ENCODE measurements around the gene CSNK2B.
"Not testable (repeated sequence)": the region's sequence is repeated elsewhere in the genome, so short reads cannot be mapped to it uniquely, and the experiment has no call there.

CSNK2B gene

DNA sequence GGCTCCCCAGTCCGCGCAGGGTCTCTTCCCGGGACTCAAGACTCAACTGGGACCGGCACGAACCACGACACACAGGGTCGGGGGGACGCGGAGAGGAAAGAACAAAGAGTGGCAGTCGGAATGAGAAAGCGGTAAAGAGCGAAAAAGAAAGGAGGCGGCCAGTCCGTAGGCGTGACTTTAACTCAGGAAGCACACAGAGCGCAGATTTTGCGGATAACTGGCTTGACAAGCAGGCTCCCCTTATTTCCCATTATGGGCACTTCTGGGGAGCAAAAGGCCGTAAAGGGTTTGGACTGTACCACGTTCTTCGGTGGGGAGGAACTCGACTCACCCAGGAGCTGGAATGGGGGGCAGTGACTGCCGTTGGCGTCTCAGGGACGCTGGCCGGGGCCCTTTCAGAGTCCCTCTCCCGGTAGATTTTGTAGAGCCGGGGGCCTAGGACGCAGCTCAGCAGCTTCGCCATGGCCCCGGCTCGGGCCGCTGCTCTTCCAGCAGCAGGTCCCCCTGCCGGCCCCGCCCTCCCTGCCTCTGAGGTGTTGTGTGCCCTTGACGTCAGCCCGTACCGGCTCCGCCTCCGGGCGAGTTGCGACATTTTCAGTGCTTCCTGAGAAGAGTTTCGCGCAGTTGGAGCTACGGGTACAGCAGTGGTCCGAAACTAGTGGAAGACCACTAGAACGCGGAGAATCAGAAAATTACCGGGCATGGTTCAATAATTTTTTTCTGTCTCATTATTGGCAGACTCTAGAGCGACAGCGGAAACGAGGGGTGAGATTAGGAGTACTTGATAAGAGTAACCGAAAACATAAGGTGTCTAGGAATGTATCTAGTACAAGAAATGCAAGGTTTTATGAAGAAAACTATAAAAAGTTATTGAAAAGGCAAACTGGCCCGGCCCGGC is 37.2 kb downstream of the CSNK2B start, which contains the start of gene ABHD16A:
Gene ABHD16A, minus strand, starts transcription at position 506 of the 898 bp plus-strand sequence. Its CDS starts 43 bp downstream, at position 463.
- H3K27ac ChIP-seq: peak within 1 kb of the TSS; percentile 75
- TF ChIP-seq ZFX (IDR thresholded peaks at IDR 0.05): peak; percentile 42; the same call in 1 of the 2 replicates
- TF ChIP-seq, protein P1, sequence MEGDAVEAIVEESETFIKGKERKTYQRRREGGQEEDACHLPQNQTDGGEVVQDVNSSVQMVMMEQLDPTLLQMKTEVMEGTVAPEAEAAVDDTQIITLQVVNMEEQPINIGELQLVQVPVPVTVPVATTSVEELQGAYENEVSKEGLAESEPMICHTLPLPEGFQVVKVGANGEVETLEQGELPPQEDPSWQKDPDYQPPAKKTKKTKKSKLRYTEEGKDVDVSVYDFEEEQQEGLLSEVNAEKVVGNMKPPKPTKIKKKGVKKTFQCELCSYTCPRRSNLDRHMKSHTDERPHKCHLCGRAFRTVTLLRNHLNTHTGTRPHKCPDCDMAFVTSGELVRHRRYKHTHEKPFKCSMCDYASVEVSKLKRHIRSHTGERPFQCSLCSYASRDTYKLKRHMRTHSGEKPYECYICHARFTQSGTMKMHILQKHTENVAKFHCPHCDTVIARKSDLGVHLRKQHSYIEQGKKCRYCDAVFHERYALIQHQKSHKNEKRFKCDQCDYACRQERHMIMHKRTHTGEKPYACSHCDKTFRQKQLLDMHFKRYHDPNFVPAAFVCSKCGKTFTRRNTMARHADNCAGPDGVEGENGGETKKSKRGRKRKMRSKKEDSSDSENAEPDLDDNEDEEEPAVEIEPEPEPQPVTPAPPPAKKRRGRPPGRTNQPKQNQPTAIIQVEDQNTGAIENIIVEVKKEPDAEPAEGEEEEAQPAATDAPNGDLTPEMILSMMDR (conservative IDR thresholded peaks at IDR 0.05): no peak

DNA sequence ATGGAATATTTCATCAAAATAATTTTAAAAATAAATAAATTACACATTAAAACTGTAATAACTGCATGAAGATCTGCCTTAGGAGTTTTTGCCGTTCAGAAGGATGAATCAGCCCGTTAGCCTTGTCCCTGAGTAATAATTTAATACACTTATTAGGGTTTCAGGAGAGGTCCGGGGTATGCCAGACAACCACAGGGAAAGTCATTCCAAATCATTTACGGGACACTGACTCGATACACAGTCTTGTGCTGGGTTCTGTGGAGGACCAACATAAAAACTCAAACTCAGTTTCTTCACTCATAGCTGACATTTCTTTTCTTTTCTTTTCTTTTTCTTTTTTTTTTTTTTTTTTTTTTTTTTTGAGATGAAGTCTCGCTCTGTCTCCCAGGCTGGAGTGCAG is 40.1 kb downstream of the CSNK2B start:
- no peak for TF ChIP-seq ZFX (IDR thresholded peaks at IDR 0.05)
- TF ChIP-seq, protein P1 (conservative IDR thresholded peaks at IDR 0.05): no peak
- H3K27ac ChIP-seq: no peak overlapping the region

DNA sequence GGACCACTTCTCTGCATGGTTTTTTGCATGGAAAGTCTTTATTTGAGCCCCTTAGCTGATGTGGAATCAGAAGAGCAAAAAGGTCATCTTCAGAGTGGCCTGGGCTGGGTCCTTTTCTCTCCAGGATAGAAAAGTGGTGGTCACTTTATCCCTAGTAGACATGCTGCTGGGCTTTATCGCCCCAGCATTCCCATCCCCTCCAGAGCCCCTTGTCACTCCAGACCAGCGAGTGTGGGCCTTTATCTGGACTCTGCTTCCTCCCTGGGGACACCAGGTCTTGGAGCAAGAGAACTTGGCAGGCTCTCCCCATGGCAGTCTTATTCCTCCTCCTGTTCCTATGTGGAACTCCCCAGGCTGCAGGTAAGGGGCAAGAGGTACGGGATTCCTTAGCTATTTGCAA is 40.7 kb downstream of the CSNK2B start, which contains the start of gene LY6G6F:
Gene LY6G6F, plus strand, starts transcription at position 268 of the 400 bp plus-strand sequence. Its CDS starts 41 bp downstream, at position 309.
- TF ChIP-seq, protein P1 (conservative IDR thresholded peaks at IDR 0.05): no peak
- TF ChIP-seq ZFX (IDR thresholded peaks at IDR 0.05): no peak

DNA sequence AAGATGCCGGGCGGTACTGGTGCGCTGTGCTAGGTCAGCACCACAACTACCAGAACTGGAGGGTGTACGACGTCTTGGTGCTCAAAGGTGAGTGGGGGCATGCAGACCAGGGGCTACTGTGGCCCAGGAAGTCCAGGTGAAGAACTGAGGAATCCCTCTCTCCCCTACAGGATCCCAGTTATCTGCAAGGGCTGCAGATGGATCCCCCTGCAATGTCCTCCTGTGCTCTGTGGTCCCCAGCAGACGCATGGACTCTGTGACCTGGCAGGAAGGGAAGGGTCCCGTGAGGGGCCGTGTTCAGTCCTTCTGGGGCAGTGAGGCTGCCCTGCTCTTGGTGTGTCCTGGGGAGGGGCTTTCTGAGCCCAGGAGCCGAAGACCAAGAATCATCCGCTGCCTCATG is 41.8 kb downstream of the CSNK2B start:
- TF ChIP-seq ZFX (IDR thresholded peaks at IDR 0.05): no peak
- TF ChIP-seq, protein P1 (conservative IDR thresholded peaks at IDR 0.05): no peak
- H3K27ac ChIP-seq: no peak overlapping the region

More for the DNA sequence above, 40.7 kb downstream of the CSNK2B start, which contains the start of gene LY6G6F:
- no peak within 1 kb of the TSS for H3K27ac ChIP-seq

DNA sequence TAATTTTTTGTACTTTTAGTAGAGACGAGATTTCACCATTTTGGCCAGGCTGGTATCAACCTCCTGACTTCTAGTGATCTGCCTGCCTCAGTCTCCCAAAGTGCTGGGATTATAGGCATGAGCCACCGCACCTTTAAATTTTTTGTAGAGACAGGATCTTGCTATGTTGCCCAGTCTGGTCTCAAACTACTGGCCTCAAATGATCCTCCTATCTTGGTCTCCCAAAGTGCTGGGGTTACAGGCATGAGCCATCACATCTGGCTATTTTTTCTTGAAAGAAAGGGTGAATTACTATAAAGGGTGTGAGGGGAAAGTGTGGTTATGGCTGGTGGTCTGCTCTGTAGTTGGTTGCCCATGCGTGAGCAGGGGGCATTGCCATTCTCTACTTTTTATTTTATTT is 42.3 kb downstream of the CSNK2B start:
- TF ChIP-seq, protein P1 (conservative IDR thresholded peaks at IDR 0.05): no peak
- no peak for TF ChIP-seq ZFX (IDR thresholded peaks at IDR 0.05)
- H3K27ac ChIP-seq: no peak overlapping the region

DNA sequence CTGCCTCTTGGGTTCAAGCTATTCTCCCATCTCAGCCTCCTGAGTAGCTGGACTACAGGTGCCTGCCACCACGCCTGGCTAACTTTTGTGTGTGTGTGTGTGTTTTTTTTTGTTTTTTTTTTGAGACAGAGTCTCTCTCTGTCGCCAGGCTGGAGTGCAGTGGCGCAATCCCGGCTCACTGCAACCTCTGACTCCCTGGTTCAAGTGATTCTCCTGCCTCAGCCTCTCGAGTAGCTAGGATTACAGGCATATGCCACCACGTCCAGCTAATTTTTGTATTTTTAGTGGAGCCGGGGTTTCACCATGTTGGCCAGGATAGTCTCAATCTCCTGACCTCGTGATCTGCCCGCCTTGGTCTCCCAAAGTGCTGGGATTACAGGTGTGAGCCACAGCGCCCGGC is 43.3 kb downstream of the CSNK2B start:
- not testable (repeated sequence) for H3K27ac ChIP-seq

DNA sequence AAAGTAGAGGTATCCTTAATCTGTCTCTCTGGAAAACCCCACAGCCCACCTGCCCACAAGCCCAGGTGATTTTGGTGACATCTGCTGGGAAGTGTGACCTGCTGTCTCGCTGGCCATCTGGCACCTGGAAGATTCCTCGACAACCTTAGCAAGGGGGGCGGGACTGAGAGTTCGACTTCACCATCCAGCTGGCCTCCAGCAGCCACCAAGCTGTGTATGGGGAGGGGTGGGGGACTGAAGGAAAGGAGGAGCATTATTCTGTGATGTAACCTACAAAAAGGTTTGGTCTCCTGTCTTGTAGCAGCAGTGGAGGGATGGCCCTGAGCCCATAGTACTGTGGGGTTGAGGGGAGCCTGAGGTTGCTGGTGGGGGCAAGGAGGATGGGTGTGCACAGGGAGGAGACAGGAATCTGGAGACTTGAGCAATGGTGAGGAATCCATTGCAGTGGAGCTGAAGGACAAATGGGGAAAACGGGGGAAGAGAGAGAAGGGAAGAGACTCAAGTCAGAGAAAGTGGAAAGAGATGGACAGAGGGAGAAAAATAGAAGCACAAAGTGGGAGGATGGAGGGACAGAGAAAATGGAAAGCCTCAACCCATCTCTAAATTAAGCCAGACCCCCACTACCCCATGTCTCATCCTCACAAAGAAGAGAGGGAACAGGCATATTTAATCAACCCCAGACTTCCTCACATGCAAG is 44.8 kb downstream of the CSNK2B start:
- H3K27ac ChIP-seq: no peak overlapping the region
- no peak for TF ChIP-seq ZFX (IDR thresholded peaks at IDR 0.05)
- TF ChIP-seq, protein P1 (conservative IDR thresholded peaks at IDR 0.05): no peak
